ENCODE data around the gene PATE1. TPM values are rescaled to one million over a fixed set of nuclear protein-coding genes. Genes with fewer than 3 reads are reported as not detected.

Gene PATE1
- total RNA-seq, 1 experiment from 2014 or later: not detected

GRCh38 chr11:125784678-125785077 is 38.6 kb downstream of the PATE1 start:
- Histone ChIP-seq H3K9ac (ENCODE audit: low read length) (no peak overlapping the region), H4K20me1 (ENCODE audit: low read length) (no peaks in the 10 kb centered on the region), H3K9me3 (ENCODE audit: low read length) (no peaks in the 10 kb centered on the region), H3K36me3 (ENCODE audit: low read depth, low read length) (no peaks in the 10 kb centered on the region), H3K27ac (ENCODE audit: low read length) (no peak overlapping the region), H3K9me2 (replicated peaks; ENCODE audit: low read length) (no peaks in the 10 kb centered on the region), H2AFZ (ENCODE audit: low read length) (no peak overlapping the region), H3F3A (ENCODE audit: low read length, unreplicated experiment) (no peaks in the 10 kb centered on the region), H3K79me2 (ENCODE audit: low read length) (no peaks in the 10 kb centered on the region), H3K27me3 (ENCODE audit: low read length) (no peaks in the 10 kb centered on the region), H3K4me2 (ENCODE audit: low read length) (no peak overlapping the region), H3K4me1 (ENCODE audit: insufficient read depth, low read length) (no peaks in the 10 kb centered on the region), H3K4me3 (ENCODE audit: low read length) (no peak overlapping the region)
- intact Hi-C loops (cut with micrococcal nuclease): no loop called here
- BruUV-seq (replicated peaks): no TSS peak
- DNase-seq (no peak), ATAC-seq (no peak)
- ChIA-PET POLR2A (ENCODE audit: unreplicated experiment) (no interaction called here), CTCF (no interaction called here)
- TF ChIP-seq, protein P1, sequence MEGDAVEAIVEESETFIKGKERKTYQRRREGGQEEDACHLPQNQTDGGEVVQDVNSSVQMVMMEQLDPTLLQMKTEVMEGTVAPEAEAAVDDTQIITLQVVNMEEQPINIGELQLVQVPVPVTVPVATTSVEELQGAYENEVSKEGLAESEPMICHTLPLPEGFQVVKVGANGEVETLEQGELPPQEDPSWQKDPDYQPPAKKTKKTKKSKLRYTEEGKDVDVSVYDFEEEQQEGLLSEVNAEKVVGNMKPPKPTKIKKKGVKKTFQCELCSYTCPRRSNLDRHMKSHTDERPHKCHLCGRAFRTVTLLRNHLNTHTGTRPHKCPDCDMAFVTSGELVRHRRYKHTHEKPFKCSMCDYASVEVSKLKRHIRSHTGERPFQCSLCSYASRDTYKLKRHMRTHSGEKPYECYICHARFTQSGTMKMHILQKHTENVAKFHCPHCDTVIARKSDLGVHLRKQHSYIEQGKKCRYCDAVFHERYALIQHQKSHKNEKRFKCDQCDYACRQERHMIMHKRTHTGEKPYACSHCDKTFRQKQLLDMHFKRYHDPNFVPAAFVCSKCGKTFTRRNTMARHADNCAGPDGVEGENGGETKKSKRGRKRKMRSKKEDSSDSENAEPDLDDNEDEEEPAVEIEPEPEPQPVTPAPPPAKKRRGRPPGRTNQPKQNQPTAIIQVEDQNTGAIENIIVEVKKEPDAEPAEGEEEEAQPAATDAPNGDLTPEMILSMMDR (conservative IDR thresholded peaks at IDR 0.05; ENCODE audit: low read depth, low read length): no peak
- TF ChIP-seq EZH2 (IDR thresholded peaks at IDR 0.05; ENCODE audit: low read length, unreplicated experiment) (no peak), EZH2phosphoT487 (IDR thresholded peaks at IDR 0.05; ENCODE audit: borderline replicate concordance, low read length) (no peak)

GRCh38 chr11:125787827-125788226 is 41.7 kb downstream of the PATE1 start, which contains the start of gene PATE3:
TSS of gene PATE3 (plus strand) at chr11:125788127. CDS start at chr11:125788152, 25 bp downstream.
- H3F3A ChIP-seq (ENCODE audit: low read length, unreplicated experiment): no peaks in the 10 kb centered on the region
- no peaks in the 10 kb centered on the region for H3K9me2 ChIP-seq (replicated peaks; ENCODE audit: low read length)
- H3K27ac ChIP-seq (ENCODE audit: low read length): no peak within 1 kb of the TSS
- POLR2A ChIA-PET (ENCODE audit: unreplicated experiment): no interaction called here
- no peaks in the 10 kb centered on the region for H3K36me3 ChIP-seq (ENCODE audit: low read depth, low read length)
- DNase-seq (no peak), ATAC-seq (no peak)
- no peaks in the 10 kb centered on the region for H3K9me3 ChIP-seq (ENCODE audit: low read length)
- no peaks in the 10 kb centered on the region for H3K79me2 ChIP-seq (ENCODE audit: low read length)
- no peak within 1 kb of the TSS for H3K4me3 ChIP-seq (ENCODE audit: low read length)
- TF ChIP-seq, protein P1 (conservative IDR thresholded peaks at IDR 0.05; ENCODE audit: low read depth, low read length): no peak
- TF ChIP-seq EZH2 (IDR thresholded peaks at IDR 0.05; ENCODE audit: low read length, unreplicated experiment) (no peak), EZH2phosphoT487 (IDR thresholded peaks at IDR 0.05; ENCODE audit: borderline replicate concordance, low read length) (no peak)
- CTCF ChIA-PET: no interaction called here
- no TSS peak for BruUV-seq (replicated peaks)
- intact Hi-C loops (cut with micrococcal nuclease): no loop called here
- H2AFZ ChIP-seq (ENCODE audit: low read length): no peak within 1 kb of the TSS
- no peak within 1 kb of the TSS for H3K4me2 ChIP-seq (ENCODE audit: low read length)
- no peak within 1 kb of the TSS for H3K9ac ChIP-seq (ENCODE audit: low read length)
- no peaks in the 10 kb centered on the region for H3K4me1 ChIP-seq (ENCODE audit: insufficient read depth, low read length)
- no peaks in the 10 kb centered on the region for H3K27me3 ChIP-seq (ENCODE audit: low read length)
- no peaks in the 10 kb centered on the region for H4K20me1 ChIP-seq (ENCODE audit: low read length)

- H2AFZ ChIP-seq (ENCODE audit: low read length): no peak overlapping the region
- H3K27ac ChIP-seq (ENCODE audit: low read length): no peak overlapping the region
- intact Hi-C loops (cut with micrococcal nuclease): loop anchor here (5.0 kb wide), 1 partner anchor 36 kb away; no protein-coding TSS in a partner anchor
- no peaks in the 10 kb centered on the region for H3K9me3 ChIP-seq (ENCODE audit: low read length)
- ATAC-seq (no peak), DNase-seq (no peak)
- H3K4me2 ChIP-seq (ENCODE audit: low read length): no peak overlapping the region
- CTCF ChIA-PET: no interaction called here
- no peak overlapping the region for H3K4me3 ChIP-seq (ENCODE audit: low read length)
- POLR2A ChIA-PET (ENCODE audit: unreplicated experiment): no interaction called here
- no peaks in the 10 kb centered on the region for H3K36me3 ChIP-seq (ENCODE audit: low read depth, low read length)
- H3K4me1 ChIP-seq (ENCODE audit: insufficient read depth, low read length): no peaks in the 10 kb centered on the region
- no peaks in the 10 kb centered on the region for H3K79me2 ChIP-seq (ENCODE audit: low read length)
- no peaks in the 10 kb centered on the region for H4K20me1 ChIP-seq (ENCODE audit: low read length)
- no peaks in the 10 kb centered on the region for H3F3A ChIP-seq (ENCODE audit: low read length, unreplicated experiment)
- TF ChIP-seq EZH2 (IDR thresholded peaks at IDR 0.05; ENCODE audit: low read length, unreplicated experiment) (no peak), EZH2phosphoT487 (IDR thresholded peaks at IDR 0.05; ENCODE audit: borderline replicate concordance, low read length) (no peak)
- TF ChIP-seq, protein P1 (conservative IDR thresholded peaks at IDR 0.05; ENCODE audit: low read depth, low read length): no peak
- no peaks in the 10 kb centered on the region for H3K27me3 ChIP-seq (ENCODE audit: low read length)
- no TSS peak for BruUV-seq (replicated peaks)
- H3K9ac ChIP-seq (ENCODE audit: low read length): no peak overlapping the region
- H3K9me2 ChIP-seq (replicated peaks; ENCODE audit: low read length): no peaks in the 10 kb centered on the region
Observed at GRCh38 chr11:125790825-125791224, 44.7 kb downstream of the PATE1 start.
